ENCODE measurements around the gene CTCFL.
"Not testable (repeated sequence)": the region's sequence is repeated elsewhere in the genome, so short reads cannot be mapped to it uniquely, and the experiment has no call there.

Gene CTCFL

GRCh38 chr20:57478176-57478575 lies 46.8 kb downstream of the CTCFL start:
- no peak for DNase-seq

DNA sequence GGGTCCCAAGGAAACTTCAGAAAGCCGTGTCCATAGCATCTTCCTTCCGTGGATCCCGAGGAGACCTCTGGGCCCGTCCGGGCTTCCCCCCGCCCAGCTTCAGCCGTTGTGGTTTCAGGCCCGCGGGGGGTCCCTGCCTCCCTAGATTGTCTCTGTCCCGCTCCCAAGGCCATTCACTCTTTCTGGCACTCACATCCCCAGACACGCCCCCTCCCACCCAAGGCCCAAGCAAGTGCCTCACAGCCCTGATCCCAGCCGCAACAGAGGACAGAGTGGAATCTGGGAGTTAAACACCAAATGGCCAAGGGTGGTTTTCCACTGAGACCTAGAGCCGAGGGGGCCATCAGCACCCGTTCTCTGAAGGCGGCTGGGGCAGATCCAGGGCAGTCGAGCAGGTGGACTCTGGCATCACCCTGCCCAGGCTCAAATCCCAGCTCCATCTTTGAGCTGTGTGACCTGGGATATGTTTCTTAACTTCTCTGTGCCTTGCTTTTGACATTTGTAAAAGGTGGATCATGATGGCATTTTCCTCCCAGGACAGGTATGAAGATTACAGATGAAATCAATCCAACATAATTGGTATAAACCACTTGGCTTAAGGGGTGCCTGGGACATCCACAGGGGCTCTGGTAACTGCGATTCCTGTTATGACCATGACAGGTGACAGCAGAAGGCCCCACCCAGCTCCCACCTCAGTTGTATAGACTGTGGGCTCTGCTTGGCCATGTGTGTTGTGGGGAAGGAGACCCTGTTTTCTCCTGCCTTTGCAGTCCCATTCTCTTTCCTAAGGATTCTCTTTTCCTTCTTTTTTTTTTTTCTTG lies 48.1 kb downstream of the CTCFL start:
- no peak for DNase-seq

GRCh38 chr20:57476084-57476526 lies 48.8 kb downstream of the CTCFL start:
- DNase-seq: no peak

DNA sequence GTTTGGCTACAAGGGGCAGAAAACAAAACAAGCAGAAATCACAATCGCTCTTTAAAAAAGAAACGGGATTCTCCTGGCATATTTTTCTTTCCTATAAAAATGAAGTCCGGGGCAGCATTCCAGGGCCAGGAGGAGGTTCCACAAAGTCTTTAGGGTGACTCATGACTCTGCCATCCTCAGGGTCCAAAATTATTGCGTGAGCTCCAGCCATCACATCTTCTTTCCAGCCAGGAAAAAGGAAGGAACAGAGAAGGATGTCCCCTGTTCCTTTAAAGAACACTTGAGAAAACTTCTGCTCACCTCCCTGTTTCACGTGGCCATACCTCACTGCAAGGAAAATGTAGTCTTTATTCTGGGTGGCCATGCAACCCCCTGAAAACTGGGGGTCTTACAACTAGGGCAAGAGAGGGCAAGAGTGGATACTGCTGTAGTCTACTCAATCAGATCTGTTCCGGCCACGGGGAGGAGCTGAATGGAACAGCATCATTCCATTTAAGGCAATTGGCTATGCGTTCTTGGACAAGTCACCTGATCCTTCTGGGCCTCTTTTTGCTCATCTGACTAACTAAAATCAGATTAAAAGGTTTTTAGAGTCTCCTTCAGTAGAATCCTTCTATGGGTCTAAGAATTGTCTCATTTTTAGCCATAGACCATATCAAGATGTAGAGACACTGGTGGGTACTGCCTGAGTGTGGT lies 49.4 kb downstream of the CTCFL start:
- DNase-seq: no peak

- no peak for DNase-seq
Measured at GRCh38 chr20:57474816-57475215, 50.1 kb downstream of the CTCFL start.

GRCh38 chr20:57474205-57474604 lies 50.7 kb downstream of the CTCFL start:
- no peak for DNase-seq

DNA sequence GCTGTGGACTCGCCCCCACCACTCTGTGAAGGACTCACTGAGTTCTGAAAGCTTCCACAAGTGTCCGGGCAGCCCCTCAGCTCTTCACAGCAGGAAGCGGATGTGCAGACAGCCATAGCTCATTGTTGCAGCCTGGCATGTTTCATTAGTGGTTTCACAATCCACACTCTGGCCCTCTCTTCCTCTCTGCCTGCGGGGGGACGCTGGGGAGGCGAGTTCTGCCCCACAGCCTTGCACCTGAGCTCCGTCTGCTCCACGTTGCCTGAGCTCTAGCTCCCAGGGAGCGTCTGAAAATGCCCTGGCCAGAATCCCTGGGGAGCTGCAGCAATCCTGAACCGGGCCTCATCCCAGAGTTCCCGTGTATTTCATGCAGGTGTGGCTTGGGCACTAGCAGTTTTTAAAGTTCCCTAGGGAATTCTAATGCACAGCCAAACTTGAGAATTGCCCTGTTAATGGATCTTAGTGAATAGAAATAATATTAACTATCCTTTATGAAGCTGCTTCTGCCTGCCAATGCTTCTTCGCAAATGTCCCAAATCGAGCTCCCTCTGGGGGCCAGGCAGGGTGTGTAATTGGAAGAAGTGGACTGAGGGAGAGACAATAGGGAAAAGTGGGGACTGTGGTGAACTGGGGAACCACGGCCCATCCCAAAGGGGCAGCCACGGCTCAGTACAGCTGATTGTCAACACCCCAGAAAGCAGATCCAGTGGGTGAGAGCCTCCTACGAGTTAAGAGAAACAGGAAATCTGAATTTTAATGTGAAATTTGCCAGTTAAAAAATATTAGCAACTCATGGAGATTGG lies 51.5 kb downstream of the CTCFL start:
- no peak for DNase-seq

- DNase-seq: not testable (repeated sequence)
Measured at GRCh38 chr20:57472474-57472873, 52.5 kb downstream of the CTCFL start.

- DNase-seq: peak; percentile 11
Measured at GRCh38 chr20:57471496-57472372, 53.2 kb downstream of the CTCFL start.

GRCh38 chr20:57470666-57471495 lies 54.1 kb downstream of the CTCFL start:
- no peak for DNase-seq

- peak; percentile 22 for DNase-seq
Measured at GRCh38 chr20:57470212-57470522, 54.8 kb downstream of the CTCFL start.

DNA sequence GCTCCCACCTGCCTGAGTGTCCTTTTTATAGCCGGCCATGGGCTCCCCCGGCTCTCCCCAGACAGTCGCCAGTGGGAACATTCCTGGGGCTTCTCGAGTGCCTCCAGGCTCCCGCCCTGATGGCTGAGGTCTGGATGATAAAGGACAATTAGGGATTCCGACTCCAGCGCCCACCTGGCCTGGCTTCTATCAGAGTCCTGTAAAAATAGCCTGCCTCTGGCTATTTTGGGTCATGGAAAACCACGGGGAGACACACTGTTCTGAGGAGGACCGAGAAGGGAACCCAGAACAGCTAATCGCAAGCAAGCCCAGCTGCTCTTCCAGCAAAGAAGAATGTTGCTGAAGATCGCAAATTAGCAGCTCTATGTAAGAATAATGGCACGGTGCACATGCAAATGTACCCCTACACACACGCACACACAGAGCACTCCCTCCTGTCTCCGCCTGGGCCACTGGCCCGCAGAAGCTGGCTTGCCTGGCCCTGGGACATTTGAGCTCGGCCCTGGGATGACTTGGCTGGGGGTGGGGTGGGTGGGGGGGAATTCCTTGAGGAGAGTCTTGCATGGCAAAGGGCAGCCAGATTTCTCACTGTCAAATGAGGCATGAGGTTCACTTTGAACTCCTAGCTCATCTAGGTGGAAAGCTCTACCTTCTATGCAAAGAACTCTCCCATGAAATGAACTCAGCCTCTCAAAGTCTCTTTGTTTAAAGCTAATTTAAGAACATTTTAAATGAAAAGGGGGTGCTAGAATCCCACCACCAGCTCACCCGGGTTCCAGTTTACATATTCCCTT lies 55.3 kb downstream of the CTCFL start:
- no peak for DNase-seq

DNA sequence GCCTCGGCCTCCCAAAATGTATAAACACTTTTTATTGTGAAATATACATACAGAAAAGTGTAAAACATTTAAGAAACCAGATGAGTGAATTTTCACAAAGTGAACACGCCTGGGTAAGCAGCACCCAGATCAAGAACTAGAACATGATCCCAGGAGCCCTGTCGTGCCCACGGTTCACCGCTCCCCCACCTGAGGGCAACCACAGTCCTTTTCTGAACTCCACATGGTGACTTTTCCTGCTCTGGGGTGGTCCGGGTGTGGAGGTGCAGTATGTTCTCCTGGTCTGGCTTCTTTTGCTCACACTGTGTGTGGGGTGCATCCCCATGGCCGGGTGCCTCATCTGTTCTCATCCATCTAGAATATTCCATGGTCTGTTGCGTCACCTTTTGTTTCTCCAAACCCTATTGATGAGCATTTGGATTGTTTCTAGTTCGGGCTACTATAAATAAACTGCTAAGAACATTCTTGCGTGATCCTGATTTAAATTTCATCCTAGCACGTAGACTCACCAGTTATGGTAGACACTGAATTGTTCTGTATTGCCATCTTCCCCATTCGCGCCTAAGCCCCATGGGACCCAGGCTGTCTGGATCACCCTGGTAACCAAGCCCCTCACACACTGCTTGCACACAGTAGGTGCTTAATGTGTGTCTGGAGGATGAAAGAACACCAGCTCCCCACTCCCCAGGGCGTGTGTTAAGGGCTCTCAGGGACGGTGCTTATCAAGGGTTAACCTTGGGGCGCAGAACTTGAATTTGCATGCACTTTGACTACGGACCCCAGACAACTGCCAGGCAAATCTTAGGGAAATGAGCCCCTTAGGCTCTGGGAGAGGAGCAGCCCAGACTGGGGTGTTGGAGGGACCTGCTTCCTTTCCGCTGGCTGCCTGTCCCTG lies 56.2 kb downstream of the CTCFL start:
- DNase-seq: no peak

GRCh38 chr20:57467742-57468141 lies 57.2 kb downstream of the CTCFL start:
- no peak for DNase-seq

DNA sequence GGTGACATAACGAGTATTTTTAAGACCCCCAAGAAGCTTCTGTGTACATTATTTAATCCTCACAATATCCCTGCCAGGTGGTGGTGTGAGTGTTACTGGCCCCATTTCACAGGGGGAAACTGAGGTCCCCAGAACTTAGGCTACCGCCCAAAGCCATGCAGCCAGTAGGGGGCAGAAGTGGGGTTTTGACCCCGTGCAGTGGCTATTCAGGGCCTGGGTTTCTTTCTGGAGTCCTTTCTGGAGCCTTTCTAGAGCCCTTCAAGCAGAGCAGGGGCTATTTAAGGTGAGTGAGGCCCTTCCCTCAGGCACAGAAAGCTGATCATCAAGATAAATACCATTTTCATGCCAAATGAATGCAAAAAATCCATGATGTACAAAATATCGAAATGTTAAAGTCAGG lies 59.0 kb downstream of the CTCFL start:
- DNase-seq: no peak

DNA sequence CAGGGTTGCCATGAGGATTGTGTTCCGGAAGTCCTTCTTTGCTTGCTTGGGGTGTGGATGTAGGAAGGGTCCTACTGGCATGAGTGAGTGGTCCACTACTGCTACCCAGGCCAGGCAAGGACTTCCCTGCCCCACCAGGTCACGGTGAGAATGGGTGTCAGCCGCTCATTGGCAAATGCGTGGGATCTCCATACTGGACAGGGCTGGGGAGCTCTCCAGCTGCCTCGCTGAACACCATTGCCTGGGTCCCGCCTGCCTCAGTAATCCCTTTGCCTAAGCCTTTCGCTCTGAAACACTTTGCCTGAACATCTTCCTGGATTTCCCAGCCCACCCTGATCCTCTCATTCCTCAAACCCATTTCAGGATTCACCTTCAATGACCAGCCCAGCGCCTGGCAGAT lies 59.5 kb downstream of the CTCFL start:
- DNase-seq: no peak

- no peak for DNase-seq
Measured at GRCh38 chr20:57464642-57465211, 60.2 kb downstream of the CTCFL start.

- DNase-seq: no peak
Measured at GRCh38 chr20:57462781-57463180, 62.2 kb downstream of the CTCFL start.

GRCh38 chr20:57461726-57462125 lies 63.2 kb downstream of the CTCFL start:
- no peak for DNase-seq
